GM12873 (cell line): ENCODE results near the gene MEAK7.

Experiments
- TF ChIP-seq, protein P1 (sequence below): IDR thresholded peaks from 2 replicates; pipeline ENCODE4 v1.5.1; 2012; ENCODE audit warnings: low read depth, mild to moderate bottlenecking, moderate library complexity, low read length, control low read depth; ENCODE audit not compliant: insufficient read depth; ENCODE audit errors: missing control alignments

Gene MEAK7

DNA sequence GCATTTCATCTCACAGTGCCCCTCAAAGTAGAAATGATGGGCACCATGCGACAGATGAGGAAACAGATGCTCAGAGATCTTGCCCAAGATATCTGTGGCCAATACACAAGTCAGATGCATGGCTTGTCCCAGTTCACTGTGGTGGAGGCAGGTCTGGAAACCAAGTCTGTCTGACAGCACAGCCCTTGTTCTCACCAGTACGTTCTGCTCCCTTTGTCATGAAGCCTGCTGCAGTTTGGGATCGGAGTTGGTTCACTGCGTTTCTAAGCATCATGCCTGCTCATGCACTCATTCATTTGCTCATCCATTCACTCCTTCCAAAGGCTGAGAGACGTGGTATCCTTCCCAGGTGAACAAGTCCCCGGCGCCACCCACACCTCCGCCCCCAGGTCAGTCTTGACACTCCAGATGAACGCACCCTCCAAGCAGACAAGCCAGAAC is 27.2 kb upstream of the MEAK7 start:
- TF ChIP-seq, protein P1, sequence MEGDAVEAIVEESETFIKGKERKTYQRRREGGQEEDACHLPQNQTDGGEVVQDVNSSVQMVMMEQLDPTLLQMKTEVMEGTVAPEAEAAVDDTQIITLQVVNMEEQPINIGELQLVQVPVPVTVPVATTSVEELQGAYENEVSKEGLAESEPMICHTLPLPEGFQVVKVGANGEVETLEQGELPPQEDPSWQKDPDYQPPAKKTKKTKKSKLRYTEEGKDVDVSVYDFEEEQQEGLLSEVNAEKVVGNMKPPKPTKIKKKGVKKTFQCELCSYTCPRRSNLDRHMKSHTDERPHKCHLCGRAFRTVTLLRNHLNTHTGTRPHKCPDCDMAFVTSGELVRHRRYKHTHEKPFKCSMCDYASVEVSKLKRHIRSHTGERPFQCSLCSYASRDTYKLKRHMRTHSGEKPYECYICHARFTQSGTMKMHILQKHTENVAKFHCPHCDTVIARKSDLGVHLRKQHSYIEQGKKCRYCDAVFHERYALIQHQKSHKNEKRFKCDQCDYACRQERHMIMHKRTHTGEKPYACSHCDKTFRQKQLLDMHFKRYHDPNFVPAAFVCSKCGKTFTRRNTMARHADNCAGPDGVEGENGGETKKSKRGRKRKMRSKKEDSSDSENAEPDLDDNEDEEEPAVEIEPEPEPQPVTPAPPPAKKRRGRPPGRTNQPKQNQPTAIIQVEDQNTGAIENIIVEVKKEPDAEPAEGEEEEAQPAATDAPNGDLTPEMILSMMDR, result no peak

DNA sequence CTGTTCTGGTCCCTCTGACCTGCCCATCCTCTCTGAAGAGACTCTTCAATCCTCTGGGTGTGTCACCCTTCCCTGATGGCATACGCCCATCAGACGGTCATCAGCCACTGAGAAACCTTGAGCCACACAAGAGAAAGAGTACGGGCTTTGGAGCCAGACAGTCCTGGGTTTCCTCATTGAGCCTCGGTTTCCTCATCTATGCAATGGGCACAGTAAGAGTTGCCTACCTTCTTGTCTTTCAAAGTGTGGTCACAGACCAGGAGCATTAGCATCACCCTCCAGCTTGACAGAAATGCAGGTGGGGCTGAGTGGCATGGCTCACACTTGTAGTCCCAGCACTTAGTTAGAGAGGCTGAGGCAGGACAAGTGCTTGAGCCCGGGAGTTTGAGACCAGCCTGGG is 26.1 kb upstream of the MEAK7 start:
- TF ChIP-seq, protein P1, result no peak

DNA sequence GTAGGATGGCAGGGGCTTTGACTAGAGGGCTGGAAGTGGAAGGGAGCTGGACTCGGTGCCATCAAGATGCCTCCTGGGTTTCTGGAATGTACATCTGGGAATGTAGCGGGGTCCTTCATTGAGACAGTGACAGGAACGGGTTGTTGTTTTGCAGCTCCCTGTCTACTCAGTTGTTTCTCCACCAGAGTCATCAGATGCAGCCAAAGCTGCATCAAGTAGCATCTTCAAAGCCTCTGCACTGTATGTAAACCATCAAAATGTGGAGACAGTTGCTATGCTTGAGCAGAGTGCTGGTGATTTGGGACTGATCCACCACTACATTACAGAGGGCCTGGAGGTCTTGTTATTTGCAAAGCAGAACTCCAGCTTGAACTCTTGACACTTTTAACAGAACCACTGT is 25.1 kb upstream of the MEAK7 start:
- TF ChIP-seq, protein P1, result no peak

DNA sequence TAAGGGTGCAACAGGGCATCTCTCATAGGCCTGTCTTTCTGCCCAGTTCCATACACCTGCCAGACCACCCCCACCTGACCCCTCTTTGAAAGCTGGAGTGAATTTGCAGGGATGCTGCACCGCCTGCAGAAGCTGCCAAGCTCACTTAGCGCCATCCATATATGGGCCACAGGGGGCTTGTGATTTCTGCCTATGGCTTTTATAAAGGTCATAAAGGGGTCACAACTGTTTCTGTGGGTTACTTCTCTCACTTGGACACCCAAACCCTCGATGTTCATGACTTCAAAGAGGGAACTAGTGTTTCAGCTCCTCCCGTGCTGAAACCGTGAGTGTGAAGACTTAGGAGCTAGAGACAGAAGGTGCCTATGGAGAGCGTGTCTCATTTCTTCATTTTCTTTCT is 23.9 kb upstream of the MEAK7 start:
- TF ChIP-seq, protein P1, result no peak

DNA sequence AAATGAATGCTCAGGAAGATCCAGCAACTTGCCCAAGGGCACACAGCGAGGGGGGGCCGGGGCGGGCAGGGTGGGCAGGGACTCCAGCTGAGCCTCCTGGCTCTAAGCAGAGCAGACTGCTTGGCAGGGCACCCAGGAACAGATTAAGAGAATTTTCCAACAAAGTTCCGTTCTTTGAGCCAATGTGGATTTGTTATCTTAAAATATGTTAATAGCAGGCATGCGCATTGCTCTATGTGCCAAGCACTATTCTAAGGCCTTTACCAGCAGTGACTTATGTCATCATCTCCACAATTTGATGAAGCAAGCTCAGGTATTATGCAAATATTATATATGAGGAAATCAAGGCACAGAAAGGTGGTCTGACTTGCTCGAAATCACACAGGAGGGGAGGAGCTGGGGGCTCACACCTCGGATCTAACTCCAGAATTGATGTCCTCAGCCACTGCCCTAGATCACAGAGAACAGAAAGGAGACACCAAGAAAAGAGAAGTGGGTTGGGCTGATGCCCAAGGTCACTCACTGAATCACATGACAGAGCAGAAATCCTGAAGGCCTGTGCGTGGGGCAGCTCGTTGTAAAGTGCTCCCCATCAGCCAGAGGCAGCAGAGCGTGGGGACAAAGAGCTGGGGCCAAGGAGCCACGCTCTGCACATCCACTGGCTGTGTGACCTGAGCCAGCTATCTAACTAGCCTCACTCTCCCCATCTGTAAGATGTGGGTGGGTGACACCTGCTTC is 23.2 kb upstream of the MEAK7 start:
- TF ChIP-seq, protein P1, result no peak

DNA sequence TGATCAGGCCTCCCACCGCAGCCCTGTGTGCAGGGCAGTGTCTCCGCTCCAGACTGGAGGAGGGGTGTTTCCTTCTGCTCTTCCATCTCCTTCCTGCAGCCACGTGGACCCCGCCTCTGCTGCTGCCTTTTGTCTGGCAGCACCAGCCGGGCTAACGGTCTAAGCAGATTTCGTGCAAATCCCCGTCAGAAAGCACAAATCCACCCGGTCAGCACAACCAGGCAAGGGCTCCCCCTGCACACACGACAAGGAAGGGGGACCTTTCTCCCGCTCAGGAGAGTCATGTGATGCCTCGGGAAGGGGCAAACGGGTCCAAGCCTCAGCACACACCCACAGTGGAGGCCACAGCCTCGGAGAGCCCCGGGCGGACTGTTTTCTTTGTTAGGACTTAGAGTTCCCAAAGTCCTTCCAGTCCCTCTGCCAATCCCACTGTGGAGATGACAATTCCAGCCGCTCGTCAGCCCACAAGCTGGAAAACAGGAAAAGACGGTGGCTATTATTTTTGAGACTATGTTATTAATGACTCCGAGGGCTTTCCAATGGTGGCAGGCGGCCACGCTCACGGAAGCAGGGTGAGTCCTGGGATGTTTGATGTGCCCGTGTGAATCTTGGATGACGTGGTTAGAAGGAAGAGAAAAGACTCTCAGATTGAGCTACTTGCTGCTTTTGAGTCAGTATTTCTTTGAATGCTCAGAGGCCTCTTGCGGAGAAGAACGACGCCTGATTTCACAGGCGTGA is 22.5 kb upstream of the MEAK7 start:
- TF ChIP-seq, protein P1, result no peak

DNA sequence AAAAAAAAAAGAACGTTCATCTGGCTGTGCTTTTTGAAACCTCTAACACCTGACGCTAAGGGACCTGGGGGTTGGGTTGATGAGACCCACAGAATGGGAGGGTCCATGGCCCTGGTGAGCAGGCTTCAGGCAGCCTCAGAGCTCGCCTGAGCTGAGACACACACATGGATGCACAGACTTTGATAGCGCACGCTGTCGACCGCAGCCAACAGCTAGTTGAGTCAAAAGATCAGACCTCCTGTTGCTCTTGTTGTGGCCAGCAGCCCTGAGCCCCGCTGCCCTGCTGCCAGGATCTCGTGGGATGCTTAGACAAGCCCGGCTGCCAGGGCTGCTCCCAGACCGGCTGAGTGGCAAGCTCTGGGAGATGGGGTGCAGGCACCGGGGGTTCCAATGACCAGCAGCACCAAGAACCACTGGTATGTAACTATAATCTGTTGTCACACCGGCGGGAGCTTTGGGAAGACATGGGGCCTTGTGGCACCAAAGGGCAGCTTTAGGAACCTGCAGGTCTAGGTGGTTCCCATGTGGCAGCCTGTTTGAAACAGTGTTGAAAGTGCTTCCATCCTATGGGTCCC is 20.0 kb upstream of the MEAK7 start:
- TF ChIP-seq, protein P1, result no peak
